AG08395 (cell line): ENCODE data around the gene SUGCT.
"Not testable (repeated sequence)": the region's sequence is repeated elsewhere in the genome, so short reads cannot be mapped to it uniquely, and the experiment has no call there.

ENCODE experiments used
- DNase-seq: peaks from one replicate; pipeline ENCODE4 v3.0.0; 2012; ENCODE audit warnings: mixed read lengths, low spot score

The SUGCT gene

DNA sequence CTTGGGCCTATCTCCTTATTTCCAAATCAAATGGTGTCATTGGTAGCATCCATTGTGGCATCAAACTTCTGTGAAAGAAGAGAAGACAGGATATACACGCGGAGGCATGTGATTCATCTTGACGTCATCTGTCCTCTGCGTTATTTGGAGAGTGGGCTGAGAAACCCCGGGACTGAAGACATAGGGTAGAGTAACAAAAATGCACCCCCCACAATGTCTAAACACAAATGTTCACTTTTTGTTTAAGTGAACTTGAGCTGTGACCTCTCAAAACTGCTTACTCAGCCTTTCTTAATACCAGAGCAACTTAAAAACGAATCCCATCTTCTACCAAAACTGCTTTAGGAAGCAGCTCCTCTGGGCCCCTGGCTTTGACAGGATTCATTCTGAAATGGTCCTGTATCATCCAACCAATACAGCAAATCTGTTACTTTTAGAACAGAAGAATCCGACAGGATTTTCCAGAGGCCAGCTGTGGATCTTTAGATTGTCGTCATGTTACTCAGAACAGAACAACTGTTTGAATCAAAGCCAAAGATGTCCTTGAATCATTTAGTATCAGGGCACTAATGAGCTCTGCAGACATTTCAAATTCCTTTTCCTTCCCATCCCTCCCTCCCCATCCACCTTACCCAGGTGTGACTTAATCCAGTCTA is 438.1 kb downstream of the SUGCT start:
- DNase-seq = no peak

DNA sequence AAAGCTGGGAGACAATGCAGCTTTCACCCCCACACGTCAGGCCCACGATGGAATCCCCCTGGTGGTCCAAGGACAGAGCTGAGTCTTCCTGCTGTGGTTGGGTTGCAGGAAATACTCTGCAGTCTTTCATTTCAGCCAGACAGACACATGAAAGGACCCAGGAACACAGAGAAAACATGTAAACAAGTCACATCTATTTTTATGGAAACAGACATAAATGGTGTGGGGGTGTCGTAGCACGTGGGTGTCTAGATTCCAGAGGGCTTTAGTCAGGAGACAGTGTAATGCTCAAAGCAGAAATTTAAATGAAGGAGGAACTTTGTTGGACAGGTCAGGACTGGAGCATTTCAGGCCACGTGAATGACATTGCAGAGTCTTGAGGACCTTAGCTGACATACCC is 444.6 kb downstream of the SUGCT start:
- peak; percentile 9 for DNase-seq

DNA sequence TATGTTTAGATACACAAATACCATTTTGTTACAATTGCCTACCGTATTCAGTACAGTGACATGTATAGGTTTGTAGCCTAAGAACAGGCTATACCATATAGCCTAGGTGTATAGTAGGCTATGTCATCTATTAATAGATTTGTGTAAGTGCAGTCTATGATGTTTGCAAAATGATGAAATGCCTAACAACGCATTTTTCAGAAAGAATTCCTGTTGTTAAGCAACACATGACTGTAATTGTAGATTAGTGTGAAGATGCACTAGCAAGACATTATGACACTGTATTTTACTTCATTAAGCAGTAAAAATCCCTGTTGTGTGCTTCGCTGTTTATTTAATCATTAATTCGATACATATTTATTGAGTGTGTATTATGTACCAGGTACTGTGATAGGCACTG is 446.0 kb downstream of the SUGCT start:
- no peak for DNase-seq

DNA sequence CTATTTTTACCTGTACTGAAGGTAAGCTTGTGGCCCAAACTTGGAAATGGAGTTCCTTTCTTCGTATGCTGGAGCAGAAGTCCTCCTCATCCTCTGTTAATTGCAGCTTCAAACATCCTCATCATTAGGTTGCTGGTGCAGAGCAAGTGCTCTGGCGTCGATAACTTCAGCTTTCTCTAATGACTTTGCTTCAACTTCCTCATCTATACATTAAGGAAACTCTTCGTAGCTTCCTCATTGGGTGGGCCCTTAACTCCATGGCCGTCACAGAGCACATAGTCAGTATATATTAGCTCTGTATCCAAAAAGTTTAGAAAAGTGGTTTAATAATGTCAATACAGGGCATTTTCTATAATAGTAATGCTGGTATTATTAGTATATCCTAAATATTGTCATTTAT is 447.7 kb downstream of the SUGCT start:
- no peak for DNase-seq

DNA sequence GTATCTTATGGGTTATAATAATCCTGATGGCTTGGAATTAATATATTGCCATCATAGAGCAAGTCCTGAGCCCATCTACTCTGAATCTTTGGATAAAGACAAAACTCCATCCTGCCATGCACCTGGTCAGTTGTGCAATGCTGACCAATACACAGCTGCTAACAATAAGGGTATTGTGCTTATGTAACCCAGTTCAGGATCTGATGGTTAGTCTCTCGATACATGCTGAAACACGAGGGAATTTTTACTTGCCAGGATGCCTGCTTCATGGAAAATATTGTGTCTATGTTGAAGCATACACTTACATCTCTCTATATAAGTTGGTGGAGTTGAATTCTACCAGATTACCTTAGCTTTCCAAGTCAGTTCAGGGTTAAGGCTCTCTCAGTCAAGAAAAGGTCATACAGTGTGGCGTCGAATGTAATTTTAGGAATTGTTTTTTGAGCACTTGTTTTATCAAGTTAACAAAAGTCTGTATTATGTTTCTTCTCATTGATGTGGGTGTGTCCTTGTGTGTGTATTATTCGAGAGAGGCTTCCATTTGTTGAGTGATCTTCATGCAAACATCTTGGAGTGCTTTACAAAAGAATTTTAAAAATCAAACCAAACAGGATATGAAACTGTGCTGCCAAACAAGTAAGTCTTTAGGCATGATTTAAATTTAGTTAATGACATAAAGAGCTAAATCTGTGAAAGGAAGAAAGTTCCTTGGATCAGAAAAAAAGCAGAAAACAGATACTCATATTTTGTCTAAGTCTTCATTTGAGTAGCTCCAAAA is 449.1 kb downstream of the SUGCT start:
- no peak for DNase-seq

DNA sequence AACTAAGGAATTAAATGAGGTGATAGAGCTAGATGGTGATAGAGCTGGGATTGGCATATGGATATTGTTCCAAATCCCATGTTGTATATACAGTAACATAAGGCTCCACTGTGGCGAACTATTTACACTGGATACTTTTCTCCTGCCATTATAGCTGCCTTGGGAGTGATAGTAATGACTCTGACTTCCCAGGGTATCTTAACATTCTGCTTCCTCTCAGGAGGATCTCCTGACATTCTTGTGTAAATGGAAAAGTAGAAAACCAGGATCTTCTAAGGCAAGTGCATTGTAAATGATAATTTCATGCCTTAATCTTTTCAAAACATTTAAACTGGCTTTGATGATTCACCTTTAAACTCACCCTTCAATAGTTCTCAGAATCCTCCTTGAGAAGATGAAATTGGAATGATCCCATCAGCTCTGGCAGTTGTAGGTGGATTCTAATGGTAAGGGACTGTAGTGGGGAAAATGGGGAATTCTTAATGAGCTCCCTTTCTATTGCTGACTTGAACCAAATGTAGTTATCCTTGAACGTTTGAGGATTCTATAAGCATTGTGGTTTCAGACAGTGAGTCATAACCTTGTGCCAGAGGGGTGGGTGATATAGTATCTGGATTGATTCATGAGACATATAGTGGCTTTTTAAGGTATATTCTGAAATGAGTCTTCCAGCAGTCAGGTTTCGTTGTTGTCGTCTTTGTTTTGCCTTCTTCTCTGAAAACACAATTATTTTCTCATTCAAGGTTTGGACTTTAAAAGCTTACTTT is 450.0 kb downstream of the SUGCT start:
- DNase-seq = no peak

DNA sequence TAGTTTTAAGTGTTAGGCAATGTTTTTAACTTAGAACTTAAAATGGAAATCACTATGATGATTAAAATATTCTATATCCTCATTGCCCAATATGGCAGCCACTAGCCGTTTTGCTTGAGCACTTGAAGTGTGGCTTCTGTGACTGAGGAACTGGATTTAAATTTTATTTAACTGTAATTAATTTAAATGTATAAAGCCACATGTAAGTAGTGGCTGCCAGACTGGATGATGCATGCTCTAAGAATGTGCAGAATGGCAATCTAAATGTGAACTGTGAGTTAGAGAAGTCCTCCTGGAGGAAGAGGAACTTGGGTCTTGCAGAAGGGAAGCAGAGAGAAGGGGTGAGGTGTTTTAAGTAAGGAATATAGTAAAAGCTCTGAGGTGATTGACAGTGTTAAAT is 451.4 kb downstream of the SUGCT start:
- DNase-seq = peak; percentile 27

DNA sequence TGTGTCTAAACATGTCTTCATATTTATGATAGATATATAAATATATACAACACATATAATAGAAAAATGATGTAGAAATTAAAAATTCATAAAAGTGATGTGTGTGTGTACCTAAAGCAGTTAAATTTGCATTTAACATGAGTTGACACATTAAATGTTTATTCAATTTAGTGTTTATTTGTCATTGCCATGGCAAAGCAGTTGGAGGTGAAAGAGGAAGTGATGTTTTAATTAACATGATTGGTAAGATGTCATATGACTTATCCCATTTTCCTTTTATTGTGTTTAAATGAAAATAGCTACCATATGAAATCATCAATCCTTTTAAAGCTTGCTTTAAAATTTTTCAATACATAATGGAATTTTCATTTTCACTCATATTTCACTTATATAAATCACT is 452.6 kb downstream of the SUGCT start:
- DNase-seq = no peak

DNA sequence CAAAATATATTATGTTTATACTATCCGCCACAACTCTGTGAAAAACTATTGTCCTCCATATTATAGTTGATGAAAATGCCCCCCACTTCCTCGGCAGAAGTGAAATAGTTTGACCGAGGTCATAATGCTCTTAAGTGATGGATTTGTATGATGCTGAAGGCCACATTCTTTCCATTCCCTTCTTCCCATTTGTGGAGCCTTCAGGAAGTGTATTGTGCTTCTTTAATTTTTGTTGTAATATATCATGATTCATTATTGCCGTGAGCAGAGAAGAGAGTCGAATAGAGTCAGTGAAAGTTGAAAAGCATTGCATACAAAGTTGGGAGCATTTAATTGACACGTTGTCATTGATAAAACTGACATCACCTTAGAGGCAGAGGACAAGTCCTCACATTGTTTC is 460.3 kb downstream of the SUGCT start:
- no peak for DNase-seq

DNA sequence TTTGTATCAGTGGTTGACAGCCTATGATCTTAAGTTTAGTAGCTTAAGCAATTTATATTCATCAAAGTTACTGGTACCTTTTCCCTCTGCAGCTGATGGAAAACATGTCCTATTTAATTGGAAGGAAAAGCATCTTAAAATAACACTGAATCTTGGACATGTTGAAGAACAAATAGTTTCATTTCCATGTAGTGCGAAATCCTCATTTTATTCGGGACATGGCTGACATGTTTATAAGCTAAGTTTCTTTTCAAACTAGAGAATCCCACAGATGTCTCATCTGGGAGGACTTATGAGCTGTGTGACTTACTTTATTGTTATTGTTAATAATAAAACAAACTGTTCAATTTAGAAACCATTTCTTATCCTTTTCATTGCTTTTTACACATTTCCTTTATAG is 461.0 kb downstream of the SUGCT start:
- no peak for DNase-seq

DNA sequence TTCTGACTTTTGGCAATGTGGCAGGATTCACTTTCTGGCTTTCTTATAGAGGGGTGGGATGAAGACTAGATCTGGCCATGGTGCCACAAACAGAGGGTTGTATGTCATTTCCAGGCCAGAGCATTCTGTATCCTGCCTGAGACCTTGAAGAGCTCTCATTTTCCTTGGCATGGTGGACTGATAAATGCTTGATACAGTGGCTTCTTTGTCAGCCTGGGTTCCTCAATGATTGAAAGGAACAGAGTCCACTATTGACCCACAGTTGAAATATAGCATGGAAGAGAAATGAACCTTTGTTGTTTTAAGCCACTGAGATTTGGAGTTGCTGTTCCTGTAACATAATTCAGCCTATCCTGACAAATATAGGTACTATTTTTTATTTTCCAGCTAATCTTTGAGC is 462.7 kb downstream of the SUGCT start:
- DNase-seq = no peak

DNA sequence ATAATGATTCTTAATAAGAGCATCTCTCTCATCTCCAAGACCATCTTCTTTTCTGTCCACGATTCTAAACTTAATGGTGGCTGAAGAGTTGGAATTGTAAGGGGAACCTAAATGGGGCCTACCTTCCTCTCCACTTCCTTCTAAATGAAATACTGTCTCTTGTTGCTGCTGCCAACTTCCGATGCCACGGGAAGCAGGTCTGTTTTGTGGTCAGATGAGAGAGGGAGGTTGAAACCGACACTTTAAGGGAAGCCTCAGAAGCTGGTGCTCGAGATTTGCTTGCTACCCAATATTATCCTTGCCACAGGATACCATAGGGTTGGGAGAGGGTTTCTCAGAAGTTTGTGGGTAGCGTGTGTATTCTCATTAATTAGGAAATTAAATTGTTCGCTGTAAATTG is 464.1 kb downstream of the SUGCT start:
- no peak for DNase-seq

DNA sequence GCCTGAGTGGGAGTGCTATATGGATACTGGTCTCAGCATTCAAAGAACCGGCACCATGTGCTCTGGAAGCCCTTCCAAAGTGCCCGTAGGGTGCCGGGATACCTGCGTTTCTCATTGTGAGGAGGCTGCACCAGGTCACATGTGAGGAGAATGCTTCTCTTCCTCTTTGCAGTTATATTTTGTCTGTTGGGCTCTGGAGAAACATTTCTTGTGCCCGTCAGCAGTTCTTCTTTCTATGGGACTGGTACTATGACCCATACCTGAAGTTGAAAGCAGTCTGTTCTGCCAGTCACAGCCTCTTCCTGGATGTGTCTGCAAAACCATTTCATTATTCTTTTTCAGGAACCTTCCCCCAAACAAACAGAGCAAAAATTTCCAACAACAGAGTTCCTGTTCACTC is 465.0 kb downstream of the SUGCT start:
- no peak for DNase-seq

DNA sequence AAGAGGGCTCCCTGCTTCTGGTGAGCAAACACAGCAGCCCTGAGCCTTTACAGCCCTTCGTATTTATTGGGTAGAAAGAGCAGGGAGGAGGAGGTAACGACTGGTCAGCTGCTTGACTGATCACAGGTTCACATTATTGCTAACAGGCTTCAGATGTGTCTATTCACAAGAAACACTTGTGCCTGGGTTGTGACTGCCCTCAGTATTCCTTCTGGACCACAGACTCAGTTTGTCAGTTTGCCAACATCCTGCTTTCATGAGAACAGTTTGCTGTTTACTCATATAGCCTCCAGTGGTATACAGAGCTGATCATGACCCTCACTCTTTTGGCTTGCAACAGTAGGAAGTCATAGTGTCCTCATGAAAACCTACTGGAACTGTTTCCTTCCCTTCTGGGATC is 467.5 kb downstream of the SUGCT start:
- DNase-seq = not testable (repeated sequence)

DNA sequence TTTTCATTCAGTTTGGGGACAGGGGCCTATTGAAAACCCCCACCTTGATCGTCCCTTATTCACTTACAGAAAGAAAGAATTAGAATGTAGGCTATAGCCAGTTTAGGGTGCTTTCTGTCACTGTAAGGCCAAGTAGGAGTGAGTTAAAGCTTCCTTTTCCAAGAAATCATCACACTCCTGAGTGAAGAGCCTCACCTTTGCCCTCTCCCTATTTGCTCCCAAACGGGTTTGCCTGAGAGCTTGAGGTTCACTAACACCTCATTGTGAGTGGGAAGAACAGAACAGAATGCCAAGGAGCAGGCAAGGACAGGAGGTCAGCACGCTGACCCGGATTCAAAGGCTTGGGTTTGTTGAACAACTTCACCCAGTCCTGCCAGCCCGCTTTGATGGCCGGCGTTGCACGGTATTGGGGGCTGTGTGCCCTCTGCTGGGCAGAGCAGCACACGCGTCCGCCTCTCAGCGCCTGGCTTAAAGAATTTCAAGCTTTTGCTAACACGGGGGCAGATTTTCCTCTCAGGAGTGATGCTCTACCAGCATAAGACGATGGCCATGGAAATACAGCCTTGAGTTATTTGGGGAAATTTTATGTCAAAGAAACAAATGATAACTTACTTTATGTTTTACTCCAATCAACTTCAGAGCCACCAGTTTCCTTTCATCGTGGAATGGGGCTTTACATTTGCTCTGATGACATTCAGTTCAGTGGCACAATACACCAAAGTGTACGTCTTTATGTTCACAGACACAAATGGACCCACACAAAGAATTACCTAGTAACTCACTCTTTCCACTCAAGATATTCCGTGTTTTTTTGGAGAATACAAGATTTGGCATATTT is 470.0 kb downstream of the SUGCT start:
- no peak for DNase-seq

DNA sequence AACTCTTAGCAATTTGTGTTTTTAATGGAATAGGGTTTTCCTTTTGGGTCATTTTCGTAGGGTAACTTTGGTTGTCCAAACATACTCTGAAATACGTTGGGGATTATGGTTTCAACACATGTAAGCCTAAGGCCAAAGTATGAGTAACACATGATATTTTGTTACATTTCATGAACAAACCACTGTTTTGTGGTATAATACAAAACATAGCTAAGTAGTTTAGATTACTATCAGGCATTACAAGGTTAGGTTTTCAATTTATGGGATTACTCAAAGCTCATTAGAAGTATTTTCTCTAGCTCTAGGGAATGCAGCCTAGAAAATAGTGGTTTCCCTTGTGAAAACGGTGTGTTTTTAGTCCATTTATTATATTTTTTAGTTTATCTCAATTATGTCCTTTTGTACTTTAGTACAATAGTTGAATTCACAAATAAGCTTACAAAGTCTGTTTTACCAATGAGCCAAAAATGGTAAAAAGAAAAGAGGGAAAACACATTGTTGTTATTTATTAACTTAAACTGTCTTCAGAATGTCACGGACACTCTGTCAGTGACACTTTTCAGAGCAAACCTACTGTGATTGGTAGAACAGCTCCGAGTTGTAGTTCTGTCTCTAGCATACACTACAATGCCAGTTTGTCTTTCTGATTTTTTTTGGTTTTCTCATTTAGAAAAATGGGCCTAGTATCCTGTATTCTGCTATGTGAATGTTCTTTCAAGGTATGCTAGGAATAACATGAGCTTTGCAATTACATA is 473.7 kb downstream of the SUGCT start:
- no peak for DNase-seq

DNA sequence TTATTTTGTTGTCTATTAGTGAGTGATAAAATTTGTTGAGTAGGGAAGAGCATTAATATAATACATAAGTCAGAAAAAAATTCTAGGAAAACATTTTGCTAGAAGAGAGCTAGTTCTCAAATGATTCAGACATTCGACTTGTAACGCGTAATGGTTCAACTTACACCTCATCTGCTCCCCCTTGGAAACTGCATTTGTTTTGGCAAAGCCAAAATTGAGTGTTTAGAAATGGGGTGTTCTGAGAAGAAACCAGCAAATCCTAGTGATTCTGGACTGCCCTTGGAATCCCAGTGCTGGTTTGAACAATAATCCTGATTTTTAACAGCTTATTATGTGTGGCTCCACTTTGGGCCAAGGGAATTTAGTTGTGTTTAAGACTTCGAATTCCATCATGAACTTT is 475.7 kb downstream of the SUGCT start:
- DNase-seq = no peak

DNA sequence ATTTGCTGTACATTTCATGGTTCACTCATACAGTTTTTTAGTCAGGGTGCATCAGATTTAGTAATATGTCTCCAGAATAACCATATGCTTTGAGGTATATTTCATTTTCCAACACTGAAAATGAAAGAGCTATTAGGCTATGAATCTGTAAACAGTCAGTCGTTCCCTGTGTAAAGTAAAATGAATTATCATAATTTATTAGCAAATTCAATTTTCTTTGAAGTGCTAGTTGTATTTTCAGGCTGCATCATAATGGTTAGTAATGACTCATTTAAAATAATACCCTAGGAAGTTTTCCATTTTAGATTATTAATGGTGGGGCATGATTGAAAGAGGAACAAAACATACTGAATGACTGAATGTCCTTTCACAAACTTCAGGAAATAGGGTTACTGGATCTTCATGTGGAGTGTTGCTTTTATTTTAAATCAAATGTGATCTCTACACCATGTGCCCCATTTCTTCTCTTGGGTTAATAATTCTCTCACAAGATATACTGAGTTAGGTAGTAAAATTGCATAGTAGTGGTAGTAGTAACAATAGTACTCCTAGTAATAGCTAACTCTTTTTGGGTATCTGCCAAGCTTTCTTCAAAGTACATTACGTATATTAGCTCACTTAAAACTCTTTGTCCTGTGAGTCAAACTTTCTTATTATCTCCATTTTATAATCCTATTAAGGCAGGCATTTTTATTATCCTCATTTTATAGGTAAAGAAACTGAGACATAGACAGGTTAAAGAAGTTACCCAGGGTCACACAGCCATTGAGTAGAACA is 476.5 kb downstream of the SUGCT start:
- no peak for DNase-seq

DNA sequence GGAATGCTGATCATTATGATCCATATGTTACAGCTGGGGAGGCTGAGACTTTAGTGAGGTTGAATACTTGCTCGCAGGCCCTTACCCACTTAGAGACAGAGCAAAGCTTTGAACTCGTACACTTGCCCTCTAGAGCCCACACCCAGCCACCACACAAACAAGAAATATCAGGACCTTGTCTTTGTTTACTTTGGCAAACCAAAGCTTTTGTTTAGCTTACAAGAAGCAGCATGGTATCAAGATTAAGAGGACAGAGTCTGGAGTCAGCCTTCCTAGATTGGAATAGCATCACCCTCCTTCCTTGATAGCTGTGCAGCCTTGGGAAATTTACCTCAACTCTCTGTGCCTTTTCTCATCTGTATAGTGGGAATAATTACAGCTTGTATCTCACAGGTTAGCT is 477.5 kb downstream of the SUGCT start:
- no peak for DNase-seq

DNA sequence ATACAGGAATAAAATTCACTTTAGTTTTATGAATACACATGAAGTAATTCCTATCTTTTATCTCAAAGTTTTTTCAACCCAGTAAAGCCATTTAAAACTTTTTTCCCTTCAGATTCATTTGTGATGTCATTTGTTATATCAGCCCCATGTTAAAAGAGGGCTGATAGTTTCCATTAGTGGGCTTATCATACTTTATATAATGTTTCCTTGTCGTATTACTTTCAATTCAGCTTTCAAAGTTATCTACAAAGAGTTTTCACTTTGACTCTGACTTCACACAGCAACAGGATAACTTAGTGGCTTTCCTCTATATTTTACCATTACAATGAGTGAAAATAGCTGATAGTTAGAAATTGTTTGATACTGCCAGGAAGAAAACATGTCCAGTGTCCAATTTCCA is 484.8 kb downstream of the SUGCT start:
- no peak for DNase-seq

DNA sequence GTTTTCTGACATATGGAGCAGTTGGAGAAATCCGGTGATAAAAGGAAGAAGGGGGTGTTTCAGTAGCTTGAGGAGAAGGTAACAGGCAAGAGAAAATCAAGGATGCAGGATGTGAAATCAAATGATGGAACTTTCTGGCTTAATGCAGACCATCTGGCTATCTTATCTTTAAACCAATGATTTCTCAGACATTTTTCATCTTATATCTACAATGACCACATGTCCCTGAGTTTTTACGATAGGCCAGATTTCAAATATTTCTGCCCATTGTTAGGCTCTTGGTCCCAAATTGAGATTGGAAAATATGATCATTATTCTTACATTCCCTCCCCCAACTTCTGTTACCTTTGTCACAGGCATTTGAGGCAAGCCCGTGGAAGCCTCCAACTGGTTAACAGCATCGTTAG is 486.8 kb downstream of the SUGCT start:
- DNase-seq = no peak
